Hematopoietic multipotent progenitor cell treated with erythropoietin and hydrocortisone succinate and interleukin-3 and kit ligand, for 17 days (in vitro differentiated cells): ENCODE results near the gene OPRL1.

ENCODE experiments used
- DNase-seq: peaks from one replicate; pipeline ENCODE4 v3.0.0-alpha.2; 2015; ENCODE audit warnings: low spot score

The OPRL1 gene

DNA sequence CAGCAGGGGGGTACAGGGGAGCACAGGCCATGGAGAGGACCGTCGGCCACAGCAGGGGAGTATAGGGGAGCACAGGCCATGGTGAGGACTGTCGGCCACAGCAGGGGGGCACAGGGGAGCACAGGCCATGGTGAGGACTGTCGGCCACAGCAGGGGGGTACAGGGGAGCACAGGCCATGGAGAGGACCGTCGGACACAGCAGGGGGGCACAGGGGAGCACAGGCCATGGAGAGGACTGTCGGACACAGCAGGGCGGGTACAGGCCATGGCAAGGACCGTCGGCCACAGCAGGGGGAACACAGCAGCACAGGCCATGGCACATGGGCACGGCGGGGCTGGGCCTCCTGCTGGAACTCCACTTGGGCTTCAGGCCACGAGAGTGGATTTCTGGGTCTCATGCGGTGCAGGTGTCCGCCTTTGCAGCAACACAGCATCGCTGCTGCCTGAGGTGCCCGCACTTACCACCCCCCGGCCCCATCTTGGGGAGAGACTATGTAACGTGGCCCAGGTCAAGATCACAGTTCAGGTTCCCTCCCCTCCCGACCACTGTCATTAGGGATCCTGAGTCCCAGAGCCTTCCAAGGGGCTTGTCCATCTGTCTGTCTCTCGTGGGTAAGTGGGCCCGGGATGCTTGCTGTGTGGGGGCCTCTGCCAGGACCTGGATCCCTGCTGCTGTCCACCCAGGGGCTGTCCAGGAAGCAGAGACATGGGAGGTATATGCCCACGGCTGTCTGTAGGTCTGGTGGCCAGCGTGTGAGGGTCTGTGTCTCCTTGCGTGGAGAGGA is 25.0 kb downstream of the OPRL1 start:
- no peak for DNase-seq

DNA sequence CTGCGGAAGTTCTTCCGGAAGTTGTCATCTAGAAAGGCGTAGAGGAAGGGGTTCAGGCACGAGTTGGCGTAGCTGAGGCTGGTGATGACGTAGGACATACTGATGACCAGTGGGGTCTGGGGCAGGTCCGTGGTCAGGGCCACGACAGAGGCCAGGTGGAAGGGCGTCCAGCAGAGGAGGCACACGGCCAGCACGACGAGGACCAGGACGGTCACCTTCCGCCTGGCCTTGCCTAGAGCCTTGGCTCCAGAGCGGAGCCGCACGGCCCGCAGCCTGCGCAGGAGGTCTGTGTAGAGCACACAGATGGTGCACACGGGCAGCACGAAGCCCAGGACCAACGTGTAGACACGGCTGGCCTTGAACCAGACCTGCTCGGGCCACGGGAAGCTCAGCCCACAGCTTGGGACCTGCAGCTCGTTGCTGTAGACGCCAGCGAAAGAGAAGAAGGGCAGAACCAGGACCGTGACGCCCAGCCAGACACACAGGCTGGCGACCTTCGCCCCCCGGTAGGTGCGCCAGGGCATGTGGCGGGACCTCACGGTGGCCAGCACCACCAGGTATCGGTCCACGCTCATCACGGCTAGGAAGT is 26.1 kb downstream of the OPRL1 start:
- DNase-seq = no peak

DNA sequence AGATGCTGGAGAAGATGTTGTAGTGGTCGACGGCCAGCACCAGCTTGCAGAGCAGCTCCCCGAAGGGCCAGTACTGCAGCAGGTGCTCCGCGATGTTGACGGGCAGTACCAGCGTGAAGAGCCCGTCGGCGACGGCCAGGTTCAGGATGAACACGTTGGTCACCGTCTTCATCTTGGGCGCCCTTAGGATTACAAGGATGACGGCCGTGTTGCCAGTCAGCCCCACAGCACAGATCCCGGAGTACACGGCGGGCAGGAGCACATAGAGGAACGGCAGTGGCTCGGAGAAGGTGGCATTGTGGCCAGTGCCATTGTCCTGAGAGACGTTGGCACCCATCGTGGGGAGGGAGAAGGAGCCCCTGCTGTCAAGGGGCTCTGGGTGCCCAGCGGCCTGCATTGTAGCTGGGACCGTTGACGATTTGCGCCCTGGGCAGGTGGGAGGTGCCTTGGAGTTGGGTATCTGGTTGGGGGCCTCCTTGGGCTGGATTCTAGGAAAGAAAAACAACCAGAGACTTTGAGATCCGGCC is 26.6 kb downstream of the OPRL1 start:
- no peak for DNase-seq

DNA sequence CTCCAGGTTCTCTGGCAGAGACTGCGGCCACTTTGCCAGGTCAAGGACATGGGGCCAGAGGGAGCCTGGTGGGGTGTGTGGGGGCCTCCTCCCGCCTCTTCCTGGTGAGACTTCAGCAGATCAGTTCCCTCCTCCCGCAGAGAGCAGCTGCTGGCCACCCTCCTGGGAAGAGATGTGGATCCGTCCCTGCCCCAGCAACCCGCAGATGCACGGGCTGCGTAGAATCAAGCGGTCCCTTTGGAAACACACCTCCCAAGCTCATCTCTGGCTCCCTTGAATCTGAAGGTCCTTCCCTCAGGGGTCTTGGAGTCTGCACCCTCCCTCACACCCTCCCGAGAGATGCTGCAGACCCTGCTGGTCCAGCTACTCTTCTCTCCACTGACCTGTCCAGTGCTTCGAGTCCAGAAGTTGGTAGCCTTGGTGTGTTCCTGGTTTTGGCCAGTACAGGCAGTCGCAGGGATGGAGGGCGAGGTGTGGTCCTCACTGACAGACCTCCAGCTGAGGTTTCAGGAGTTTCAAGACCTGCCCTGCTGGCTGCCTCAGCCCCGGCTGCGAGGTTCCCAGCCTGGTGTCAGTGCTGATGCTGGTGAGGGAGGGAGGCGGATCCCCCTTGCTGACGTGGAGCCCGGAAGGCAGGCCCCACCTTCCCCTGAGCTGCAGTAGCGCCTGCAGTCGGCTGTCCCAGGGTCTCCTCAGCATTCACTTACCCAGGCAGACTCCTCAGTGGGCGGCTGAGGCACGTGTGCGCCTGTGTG is 27.3 kb downstream of the OPRL1 start, which contains the start of gene NPBWR2:
Gene NPBWR2 (minus strand): TSS at position 585 of the 755 bp plus-strand sequence. CDS start 734 bp downstream, outside the sequence.
- no peak for DNase-seq

DNA sequence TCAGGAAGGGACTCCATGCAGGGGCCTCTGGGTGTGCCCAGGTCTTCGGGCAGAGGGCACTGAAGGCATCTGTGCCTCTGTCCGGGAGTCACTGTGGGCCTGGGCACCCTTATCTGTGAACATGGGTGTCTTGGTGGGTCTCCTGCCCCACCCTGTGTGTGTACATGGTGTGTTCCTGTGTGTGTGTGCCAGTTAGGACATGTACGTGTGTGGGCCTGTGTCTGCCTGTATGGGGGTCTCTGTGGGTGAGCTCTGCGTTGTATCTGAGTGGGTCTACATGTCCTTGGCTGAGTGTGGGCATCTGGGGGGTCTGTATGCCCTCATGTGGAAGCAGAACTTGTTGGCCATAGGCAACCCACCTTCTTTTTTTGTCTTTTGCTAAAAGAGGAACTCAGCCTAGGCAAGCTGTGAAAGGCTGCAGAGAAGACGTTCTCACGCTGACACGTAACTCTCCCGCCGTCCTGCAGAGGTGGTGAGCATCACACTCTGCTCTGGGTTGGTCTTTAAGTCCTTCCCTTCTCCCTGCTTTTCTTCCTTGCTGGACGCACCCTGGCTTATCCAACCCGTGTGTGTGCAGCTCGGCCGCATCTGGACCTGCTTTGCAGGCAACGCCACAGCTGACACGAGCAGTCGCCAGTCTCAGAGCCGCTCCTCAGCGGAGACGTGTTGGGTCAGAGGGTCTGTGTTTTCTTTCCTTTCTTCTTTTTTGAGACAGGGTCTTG is 28.0 kb downstream of the OPRL1 start:
- DNase-seq = no peak

DNA sequence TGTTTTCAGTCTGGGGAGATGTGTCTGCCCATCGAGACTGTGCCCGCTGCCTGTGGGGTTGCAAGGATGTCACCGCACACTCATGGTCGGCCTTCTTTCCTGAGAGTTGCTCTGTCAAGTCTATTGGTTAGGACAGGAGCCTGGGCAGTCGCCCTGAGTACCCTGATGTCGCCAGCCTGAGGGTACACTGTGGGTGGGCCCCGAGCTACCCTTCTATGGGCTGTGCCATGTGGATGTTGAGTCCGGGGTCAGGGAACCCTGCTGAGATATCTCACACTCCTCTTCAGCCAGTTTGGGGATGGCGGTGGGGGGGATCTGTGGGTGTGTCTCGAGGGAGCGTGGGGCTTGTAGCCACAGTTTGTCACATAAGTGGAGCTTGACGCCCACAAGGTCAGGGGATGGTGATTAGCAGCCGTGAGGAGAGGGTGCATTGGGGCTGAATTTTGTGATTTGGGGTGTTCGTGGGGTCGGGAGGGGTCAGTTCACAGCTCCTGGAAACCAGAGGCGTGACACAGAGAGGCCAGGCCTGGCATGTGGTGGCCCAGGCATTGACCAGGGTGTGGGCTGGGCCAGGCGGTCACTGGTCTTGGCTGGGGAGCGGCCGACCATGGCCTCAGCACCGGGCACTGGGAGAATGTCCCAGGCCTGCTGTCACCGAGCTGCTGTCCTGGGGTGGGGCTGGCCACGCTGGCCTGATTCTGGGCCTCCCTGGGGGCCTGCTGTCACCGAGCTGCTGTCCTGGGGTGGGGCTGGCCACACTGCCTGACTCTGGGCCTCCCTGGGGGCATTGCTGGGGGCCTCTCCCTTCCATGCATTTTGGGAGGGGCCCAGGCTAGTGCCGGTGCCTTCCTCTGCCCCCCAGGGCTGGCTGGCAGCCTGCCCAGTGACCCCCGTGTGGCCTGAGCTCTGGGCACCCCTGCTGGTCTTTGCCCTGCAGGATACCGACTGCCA is 29.1 kb downstream of the OPRL1 start:
- DNase-seq = no peak

DNA sequence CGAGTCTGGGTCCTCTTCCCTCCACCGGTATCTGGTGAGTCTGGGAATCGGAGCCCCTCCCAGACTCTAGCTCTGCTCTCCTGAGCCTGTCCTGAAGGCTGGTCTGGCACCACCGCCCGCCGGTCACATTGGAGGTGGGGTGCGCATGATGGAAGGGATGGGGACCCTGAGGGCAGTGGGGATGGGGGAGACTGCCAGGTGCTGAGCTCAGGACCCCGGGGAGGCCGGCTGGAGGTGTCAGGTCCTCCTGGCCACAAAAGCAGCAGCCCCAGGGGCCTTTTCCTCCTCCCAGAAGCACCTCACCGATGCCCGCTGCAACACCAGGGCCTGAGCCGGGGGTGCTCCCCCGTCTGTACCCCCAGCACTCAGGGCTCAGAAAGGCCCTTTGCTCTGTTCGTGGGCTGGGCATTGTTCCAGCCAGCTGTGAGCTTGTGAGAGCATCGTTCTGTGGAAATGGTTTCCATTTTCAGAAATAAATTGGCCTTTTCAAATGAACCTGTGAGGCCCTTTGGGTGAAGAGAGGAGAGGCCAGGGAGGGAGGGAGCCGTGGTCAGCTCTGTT is 30.0 kb downstream of the OPRL1 start:
- no peak for DNase-seq

DNA sequence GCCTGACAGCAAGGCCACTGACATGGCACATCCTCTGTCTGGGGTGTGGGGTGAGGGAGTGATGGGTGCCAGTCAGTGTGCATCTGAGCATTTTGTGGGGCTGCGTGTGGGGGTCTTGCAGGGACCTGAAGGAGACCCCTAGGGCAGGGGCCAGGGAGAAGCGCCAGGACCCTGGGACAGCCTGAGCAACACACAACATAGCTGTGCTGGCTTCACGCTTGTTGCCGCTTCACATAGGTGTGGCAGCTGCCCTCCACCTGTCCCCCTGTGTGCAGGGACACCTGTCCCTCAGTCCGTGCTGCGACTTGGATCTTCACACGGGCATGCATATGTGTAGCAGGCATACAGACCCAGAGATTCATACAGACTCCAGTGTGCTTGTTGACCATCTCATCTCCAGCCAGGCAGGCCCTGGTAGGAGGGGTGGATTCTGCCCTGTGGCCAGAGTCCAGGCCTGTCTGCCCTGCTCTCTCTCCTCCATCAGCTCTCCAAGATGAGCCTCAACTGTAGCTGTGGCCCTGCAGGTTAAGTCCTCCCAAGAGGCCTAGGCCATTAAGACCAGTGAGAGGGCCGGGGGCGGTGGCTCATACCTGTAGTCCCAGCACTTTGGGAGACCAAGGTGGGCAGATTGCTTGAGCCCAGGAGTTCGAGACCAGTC is 30.7 kb downstream of the OPRL1 start:
- no peak for DNase-seq

DNA sequence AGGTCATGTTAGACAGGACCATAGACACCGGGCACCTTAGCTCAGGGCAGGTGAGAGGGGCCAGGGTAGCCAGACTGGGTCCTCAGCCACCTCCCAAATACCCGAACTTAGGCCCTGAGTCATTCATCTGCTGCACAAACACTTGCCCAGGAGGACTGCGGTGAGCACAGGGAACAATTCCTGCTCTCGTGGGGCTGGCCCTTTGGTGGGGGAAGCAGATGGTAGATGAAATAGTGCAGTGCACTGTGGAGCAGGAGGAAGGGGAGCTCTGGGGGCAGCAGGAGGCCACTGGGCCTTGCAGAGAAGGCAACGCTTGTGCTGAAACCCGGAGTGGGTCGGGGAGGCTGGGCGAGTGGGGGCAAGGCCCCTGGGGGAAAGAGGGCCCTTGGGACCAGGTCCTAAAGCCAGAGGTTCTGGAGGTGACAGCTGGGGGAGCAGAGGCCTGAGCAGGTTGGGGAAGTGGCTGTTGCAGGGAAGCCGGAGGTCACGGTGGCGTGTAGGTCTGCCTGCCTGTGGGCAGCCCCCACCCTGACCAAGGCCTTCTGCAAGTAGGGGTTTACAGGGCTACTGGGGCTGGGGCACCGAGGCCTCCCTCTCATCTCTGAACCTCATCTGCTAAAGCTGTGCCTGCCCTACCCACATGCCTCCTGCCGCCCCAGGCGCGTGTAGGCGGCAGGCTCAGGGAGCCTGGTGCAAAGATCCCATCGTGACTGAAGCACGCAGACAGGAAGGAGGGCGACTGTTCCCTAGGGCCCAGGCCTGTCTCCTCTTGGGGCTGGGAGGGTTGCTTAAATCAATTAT is 32.2 kb downstream of the OPRL1 start:
- no peak for DNase-seq

DNA sequence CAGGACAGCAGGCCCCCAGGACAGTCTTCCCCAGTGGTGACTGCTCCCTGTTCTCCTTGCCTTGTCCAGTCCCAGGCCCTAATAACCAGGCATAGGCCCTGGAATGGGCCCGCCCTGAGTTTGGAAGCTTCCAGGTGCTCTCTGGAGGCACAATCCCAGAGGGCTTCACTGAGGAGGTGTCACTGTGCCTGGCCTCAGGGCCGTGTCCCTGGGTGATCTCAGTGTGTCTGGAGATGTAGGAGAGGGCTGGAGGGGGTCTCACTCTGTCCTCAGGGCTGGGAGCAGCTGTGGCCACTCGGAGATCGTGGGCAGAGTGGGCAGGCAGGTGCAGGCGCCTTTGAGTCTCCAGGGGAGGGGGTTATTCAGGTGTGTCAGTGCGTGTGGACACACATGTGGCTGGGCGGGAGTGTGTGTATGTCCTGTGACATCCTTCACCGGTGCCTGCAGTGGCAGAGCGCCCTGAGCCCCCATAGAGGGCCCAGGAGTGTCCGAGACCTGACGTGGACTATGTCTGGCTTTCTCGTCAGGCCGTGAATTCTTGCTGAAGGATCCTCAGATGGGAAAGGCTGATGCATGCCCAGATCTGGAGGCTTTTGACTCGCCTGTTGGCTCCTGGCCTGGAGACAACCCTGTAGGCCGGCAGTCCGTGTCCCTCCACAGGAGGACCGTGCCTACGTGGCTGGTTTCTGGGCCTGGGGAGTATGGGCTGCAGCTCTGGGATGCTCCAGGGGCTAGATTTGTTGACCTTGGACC is 33.0 kb downstream of the OPRL1 start:
- DNase-seq = no peak

DNA sequence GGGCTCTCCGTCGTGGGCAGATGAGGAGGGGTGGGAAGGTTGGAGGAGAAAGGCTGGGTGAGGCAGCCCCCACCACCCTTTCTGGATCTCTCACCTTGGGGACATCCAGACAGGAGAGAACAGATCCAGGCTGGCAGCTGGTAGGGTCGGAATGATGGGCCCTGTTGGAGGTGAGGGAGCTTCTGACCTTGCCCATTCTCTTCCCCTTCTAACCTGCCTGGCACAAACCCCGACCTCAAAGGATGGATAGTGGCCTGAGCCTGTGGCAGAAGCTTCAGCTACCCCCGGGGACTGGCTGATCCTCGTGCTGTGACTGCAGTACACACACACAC is 33.5 kb downstream of the OPRL1 start:
- no peak for DNase-seq

DNA sequence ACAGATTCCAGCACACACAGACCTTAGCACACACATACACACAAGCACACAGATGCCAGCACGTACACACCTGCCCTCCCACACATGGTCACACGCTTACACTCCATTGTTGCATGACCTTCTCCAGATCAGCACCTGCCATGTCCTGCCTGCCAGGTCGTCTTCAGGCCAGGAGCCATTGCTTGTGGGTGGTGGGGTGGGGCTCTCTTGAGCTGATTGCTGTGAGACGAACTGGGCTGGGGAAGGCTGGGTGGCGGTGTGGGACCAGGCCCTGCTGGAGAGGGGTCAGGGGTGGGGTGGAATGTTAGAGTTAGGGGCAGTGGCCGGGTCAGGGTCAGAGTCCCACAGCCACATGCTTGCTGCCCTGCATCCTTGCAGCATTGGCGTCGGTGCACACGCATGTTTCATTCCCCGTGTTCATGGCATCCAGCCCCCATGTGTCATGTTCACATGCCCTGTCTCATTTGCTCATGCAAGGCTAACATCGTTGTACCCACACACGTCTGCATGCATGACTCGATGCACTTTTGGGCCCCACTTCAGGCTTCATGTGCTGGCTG is 34.0 kb downstream of the OPRL1 start:
- DNase-seq = no peak

DNA sequence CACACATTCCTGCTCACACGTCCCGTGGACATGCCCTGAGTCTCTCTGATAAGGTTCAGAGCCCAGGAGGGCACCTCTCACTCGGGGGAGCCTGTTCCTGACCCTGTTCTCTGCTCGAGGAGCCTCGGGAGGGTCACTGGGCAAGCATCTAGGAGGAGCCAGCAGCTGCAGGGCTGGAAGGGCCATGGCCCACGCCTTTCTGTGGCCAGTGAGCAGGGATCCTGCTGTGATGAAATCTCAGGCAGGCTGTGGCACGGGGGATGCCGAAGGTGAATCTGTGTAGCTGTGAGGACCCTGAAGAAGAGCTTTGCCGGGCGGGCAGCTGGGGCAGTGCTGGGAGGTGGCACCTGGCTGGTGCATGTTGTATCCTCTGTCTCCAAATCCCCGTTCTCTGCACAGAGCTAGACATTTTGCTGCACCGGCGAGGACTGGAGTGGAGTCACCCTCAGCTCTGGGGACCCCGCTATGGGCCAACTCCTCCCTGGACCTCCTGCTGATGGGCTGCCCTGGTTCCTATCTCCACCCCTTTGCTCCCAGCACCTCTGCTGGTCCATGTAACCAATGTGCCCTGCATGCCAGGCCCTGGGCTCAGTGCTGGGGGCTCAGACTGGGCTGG is 34.6 kb downstream of the OPRL1 start:
- no peak for DNase-seq

DNA sequence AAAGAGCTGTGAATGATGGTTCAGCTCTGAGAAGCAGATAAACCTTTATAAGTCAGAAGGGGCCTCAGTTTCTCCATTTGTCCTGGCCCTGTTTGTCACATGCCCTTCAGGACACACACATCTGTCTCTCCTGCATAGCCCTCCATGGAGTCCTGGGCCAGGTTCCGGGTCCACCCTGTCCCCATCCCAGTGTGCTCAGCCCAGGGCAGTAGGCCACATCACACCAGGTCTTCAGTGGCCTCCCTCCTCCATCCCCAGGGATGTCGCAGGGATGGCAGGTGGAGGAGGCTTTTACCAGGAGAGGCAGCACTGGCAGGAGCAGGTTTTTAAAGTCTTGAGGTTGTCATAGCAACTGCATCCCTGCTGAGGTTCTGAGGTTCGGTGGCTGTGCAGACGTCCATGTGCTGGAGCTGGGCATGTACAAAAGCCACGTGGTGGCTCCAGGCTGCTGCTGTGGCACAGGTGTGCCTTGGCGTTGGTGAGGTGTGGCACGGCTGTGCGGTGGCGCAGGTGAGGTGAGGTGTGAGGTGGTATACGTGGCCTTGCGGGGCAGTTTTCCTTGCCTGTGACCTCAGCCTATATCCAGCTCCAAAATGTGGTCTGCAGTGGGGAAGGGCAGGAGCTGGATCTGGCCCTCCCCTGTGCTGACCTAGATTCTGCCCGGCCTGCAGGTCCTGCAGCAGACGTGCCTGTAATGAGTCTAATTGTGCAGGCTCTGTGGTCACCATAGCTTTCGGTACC is 35.5 kb downstream of the OPRL1 start:
- DNase-seq = no peak

DNA sequence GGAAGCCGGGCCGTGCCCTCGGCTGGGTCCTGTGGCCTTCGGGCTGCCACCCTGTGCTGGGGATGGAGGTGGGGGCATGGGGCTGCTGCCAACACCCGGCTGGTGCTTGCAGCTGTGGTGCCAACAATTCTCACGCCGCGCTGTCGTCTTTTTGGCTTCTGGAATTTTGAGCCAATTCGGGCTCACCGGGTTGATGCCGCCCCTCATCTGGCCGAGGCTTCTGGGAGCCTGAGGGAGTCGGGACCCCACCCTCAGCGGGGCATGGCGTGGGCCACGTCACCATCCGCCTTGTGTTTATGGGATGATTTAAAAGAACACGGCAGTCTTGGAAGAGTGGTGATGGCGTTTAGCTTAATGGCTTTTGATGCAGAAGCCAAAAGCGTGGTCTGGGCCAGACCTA is 36.1 kb downstream of the OPRL1 start:
- no peak for DNase-seq

DNA sequence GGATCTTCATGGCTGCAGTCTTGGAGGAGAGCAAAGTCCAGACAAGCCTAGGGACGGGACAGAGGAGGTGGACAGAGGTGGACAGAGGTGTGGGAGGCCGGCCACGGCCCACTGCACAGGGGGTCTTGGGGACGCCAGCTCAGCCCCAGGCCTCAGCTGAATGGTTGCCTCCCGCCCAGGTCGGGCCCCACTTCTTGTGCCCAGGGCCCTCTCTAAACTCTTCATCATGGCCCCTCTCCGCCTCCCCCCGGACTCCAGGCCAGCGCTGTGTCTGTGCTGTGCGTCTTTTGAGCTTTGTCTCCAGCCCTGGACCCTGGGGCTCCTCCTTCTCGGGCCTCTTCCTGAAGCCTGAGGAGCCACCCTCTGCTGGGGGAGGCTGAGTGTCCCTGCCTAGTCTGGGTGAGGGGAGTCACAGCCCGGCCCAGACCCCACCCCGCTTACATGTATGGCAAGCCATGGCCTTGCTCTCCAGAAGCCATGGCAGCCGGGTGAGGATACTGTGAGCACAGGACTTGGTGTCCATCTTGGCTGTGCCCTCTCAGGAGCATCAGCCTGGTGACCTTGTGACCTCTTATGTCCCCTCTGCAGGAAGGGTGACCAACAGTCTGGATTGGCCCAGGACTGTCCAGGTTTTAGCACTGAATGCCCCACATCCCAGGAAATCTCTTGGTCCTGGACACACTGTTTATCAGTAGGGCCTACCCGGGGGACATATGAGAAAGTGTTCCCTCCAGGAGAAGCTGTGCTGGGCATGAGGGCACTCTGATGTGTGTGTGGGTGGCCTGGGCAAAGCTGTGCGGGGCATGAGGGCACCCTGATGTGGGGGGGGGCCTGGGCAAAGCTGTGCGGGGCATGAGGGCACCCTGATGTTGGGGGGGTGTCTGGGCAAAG is 36.9 kb downstream of the OPRL1 start:
- no peak for DNase-seq
